Measurements from ENCODE around the gene BIRC7. TPM values are rescaled to one million over a fixed set of nuclear protein-coding genes. Genes with fewer than 3 reads are reported as not detected.

Gene BIRC7
- total RNA-seq, 2 donors from 2014 or later, result not detected

DNA sequence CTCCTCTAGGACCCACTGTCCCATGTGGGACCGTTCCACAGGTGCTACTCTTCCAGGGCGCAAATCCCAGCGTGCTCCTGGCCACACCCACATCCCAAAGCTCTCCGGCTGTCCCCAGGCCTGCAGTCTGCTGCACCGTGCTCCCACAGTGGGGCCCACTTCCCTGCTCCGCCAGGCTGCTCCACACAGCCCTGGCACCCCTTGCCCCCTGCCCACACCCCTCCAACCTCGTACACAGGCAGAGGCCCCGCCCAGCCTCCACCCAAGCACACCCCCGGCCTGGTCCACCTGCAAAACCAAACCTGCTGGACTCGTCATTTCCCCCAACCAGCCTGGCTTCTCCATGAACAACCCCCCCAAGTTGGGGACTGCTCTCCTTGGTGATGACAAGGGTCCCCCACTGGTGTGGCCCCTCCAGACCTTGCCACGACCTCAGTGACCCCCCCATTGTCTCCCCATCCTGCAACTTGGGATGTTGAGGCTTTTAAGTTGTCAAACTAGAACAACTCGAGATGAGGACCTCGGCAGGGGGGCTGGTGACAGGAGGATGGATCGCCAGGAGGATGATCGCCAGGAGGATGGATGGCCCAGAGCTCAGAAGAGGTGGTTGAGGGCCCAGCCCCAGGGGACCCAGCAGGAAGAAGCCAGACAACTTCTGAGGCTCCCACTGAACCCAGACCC is 46.9 kb upstream of the BIRC7 start:
- Histone ChIP-seq H3K9me3 (no peaks in the 10 kb centered on the region), H3K36me3 (replicated peaks in 1 of 2; ENCODE audit: insufficient read depth in 1 of 2, low read depth in 2 of 2) (no peaks in the 10 kb centered on the region), H3K27ac (no peak overlapping the region), H3K27me3 (no peaks in the 10 kb centered on the region), H3K4me3 (no peak overlapping the region), H3K4me1 (no peaks in the 10 kb centered on the region)
- ATAC-seq, result no peak
- WGBS, 2 donors, result 63 to 68% methylated on average over 11 to 15 of the region's 15 CpGs
- TF ChIP-seq, protein P1, sequence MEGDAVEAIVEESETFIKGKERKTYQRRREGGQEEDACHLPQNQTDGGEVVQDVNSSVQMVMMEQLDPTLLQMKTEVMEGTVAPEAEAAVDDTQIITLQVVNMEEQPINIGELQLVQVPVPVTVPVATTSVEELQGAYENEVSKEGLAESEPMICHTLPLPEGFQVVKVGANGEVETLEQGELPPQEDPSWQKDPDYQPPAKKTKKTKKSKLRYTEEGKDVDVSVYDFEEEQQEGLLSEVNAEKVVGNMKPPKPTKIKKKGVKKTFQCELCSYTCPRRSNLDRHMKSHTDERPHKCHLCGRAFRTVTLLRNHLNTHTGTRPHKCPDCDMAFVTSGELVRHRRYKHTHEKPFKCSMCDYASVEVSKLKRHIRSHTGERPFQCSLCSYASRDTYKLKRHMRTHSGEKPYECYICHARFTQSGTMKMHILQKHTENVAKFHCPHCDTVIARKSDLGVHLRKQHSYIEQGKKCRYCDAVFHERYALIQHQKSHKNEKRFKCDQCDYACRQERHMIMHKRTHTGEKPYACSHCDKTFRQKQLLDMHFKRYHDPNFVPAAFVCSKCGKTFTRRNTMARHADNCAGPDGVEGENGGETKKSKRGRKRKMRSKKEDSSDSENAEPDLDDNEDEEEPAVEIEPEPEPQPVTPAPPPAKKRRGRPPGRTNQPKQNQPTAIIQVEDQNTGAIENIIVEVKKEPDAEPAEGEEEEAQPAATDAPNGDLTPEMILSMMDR (IDR thresholded peaks at IDR 0.05), result no peak
- TF ChIP-seq POLR2A (IDR thresholded peaks at IDR 0.05), result no peak
- intact Hi-C loops (cut with DNase I), result no loop called here
- DNase-seq, result no peak

DNA sequence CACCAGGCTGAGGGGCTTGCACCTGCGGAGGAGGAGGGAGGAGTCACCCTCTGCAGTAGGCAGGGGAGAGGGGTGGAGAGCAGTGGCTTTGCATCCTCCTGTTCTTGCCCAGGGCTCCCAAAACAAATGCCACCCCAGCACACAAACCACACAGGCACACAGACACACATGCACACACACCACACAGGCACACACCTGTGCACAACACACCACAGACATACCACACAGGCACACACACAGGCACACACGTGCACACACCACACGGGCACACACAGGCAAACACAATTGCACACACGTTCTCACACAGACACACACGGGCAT is 46.4 kb upstream of the BIRC7 start:
- H3K27ac ChIP-seq, result no peak overlapping the region
- TF ChIP-seq, protein P1 (IDR thresholded peaks at IDR 0.05), result no peak
- TF ChIP-seq POLR2A (IDR thresholded peaks at IDR 0.05), result no peak
- ATAC-seq (no peak), DNase-seq (no peak)
- H3K9me3 ChIP-seq, result no peaks in the 10 kb centered on the region
- no peaks in the 10 kb centered on the region for H3K27me3 ChIP-seq
- whole genome bisulfite sequencing, 2 donors, result 63 to 71% methylated on average over 5 of the region's 5 CpGs
- H3K36me3 ChIP-seq (replicated peaks in 1 of 2; ENCODE audit: insufficient read depth in 1 of 2, low read depth in 2 of 2), result no peaks in the 10 kb centered on the region
- intact Hi-C loops (cut with DNase I), result no loop called here
- H3K4me3 ChIP-seq, result no peak overlapping the region
- H3K4me1 ChIP-seq, result no peaks in the 10 kb centered on the region

DNA sequence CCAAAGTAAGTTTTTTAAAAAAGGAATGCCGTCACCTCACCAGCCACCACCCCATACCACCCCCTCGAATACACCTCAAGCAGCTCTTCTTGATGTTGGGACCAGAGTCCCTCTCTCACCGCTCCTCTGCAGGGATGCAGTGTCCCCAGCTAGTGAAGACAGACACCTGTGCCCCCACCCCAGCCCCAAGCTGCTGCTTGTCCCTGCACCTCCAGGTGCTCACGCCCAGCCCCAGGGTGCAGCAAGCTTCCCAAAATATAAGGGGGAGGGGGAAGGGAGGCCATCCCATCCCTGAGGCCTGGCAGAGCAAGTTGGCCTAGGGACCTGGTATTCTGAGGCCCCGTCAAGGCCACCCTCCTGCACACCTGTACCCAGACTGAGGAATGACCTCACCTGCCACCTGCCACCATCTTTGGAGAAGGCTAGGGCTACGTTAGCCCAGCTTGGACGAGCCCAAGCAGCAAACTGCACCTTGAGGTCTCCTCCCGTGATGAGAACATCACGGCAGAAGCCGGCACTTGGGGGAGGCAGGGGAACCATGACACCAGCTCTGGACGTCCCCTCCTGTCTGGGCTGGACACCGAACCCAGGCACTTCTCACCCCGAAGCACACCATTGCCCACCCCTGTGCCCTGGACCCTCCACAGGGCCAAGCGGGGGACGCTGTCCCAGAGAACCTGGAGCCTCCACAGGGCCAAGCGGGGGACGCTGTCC is 45.7 kb upstream of the BIRC7 start:
- intact Hi-C loops (cut with DNase I), result no loop called here
- H3K27ac ChIP-seq, result no peak overlapping the region
- no peaks in the 10 kb centered on the region for H3K27me3 ChIP-seq
- no peak for ATAC-seq
- 64 to 82% methylated on average over 5 to 17 of the region's 17 CpGs for WGBS, 2 donors
- DNase-seq, result no peak
- no peak overlapping the region for H3K4me3 ChIP-seq
- H3K36me3 ChIP-seq (replicated peaks in 1 of 2; ENCODE audit: insufficient read depth in 1 of 2, low read depth in 2 of 2), result peaks cover 0 to 3% of the 10 kb centered on the region in 2 donors
- no peaks in the 10 kb centered on the region for H3K9me3 ChIP-seq
- TF ChIP-seq, protein P1 (IDR thresholded peaks at IDR 0.05), result no peak
- no peak for TF ChIP-seq POLR2A (IDR thresholded peaks at IDR 0.05)
- no peaks in the 10 kb centered on the region for H3K4me1 ChIP-seq

DNA sequence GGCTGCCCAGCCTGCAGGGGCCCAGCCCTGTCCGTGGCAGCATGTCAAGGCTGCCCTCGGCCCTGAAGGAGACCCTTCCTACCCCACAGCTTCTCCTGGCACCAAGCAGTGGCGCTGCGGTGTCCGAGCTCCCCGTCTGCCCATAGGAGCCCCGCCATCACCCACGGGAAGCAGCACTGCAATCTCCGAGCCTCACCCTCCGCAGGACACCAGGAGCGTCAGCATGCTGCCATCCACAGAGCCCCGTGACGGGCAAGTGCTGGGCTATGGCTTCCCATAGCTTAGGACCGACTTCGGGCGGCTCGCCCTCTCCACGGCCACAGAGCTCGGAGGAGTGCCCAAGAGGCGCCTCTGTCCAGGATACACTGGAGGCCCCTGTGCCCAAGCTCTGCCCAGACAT is 44.9 kb upstream of the BIRC7 start:
- Histone ChIP-seq H3K9me3 (no peaks in the 10 kb centered on the region), H3K4me1 (no peaks in the 10 kb centered on the region), H3K27ac (no peak overlapping the region), H3K27me3 (no peaks in the 10 kb centered on the region), H3K36me3 (replicated peaks in 1 of 2; ENCODE audit: insufficient read depth in 1 of 2, low read depth in 2 of 2) (peaks cover 0 to 8% of the 10 kb centered on the region in 2 donors), H3K4me3 (no peak overlapping the region)
- TF ChIP-seq POLR2A (IDR thresholded peaks at IDR 0.05), result no peak
- TF ChIP-seq, protein P1 (IDR thresholded peaks at IDR 0.05), result no peak
- 88 to 93% methylated on average over 16 to 18 of the region's 20 CpGs for WGBS, 2 donors
- intact Hi-C loops (cut with DNase I), result no loop called here
- ATAC-seq, result no peak
- DNase-seq, result no peak
